Effector CD8-positive, alpha-beta T cell (primary cell): ENCODE measurements around the gene KDM6B.
A peak's percentile ranks its signal among the peaks of the same experiment; 100 is the strongest.
"Not testable (repeated sequence)": the region's sequence is repeated elsewhere in the genome, so short reads cannot be mapped to it uniquely, and the experiment has no call there.

Source experiments
- DNase-seq: peaks from one replicate; lab custom pipeline; 2025; lab: John Stamatoyannopoulos, UW

KDM6B gene

DNA sequence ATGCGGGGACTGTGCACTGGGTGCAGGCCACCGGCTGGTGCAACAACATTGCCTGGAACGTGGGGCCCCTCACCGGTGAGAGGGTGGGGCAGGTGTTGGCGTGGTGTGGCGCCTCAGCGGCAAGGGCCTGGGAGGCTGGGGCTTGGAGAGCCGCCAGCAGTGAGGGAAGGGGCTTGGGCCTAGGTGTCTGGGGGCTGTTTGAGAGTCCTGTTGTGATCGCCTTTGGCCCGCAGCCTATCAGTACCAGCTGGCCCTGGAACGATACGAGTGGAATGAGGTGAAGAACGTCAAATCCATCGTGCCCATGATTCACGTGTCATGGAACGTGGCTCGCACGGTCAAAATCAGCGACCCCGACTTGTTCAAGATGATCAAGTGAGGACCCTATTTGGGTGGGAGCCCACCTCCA is 18.2 kb downstream of the KDM6B start:
- DNase-seq, result no peak

- DNase-seq, result no peak
These were observed 19.1 kb downstream of the KDM6B start for GRCh38 chr17:7852919-7853690.

- no peak for DNase-seq
These were observed 19.6 kb downstream of the KDM6B start for GRCh38 chr17:7853691-7854038.

- no peak for DNase-seq
These were observed 20.2 kb downstream of the KDM6B start for GRCh38 chr17:7854078-7854777.

GRCh38 chr17:7854851-7855659 is 21.0 kb downstream of the KDM6B start, which contains the start of gene TMEM88:
Gene TMEM88, plus strand, starts transcription at chr17:7855066. Its CDS starts 9 bp downstream, at chr17:7855075.
- DNase-seq, result no peak

DNA sequence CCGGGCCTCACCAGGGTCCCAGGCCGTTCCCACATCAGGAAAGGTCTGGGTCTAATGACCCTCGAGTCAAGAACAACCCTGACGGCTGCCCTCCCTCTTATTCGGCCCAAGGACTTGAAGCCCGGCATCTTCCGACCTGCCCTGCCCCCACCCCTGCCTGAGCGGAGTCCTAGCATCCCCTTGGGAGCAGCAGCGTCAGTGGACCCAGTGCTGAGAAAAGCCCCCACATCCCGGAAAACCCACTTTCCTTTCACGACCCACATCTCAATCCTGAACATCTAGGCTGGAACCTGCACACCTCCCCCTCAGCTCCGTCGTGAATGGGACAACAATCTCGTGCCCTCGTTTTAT is 21.6 kb downstream of the KDM6B start:
- no peak for DNase-seq

- DNase-seq, result no peak
These were observed 22.2 kb downstream of the KDM6B start for GRCh38 chr17:7856011-7856810.

DNA sequence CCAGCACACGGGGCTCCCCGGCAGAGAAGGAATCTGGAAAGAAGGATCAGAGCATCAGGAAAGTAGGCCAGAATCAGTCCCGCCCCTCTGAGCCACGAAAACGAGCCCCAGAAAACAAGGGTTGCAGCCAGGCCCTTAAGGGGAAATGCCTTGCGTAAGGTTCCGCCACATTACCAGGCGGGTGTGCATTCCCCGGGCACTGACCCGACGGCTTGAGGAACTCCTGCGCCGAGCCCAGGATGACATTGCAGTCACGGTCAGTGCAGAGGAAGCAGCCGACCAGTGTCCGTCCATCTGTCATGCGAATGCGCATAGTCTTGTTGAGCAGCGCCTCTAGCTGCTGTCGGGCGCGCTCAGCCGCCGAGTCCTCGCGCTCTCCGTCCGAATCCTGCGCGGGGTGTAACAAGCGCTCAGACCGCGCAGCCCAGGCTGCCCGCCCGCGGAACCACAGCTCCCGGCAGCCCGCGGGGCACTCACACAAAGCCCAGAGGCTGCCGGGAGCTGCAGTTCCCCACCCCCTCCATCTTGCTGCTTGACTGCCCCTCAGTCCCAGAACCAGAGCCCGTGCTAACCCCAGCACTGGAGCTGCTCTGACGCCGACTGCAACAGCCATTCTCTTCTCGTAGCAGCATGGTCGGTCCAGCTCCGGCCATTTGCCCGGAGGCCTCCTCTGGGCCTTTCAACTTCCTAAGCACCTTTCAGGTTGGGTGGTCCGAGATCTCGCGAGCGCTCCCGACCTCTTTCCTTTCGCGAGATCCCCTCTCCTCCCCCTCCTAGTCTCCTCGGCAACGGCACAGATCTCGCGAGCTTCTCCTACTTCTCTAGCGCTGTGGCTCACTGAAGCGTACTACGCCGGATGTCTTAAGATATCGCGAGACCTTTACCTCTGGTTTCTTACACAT is 23.0 kb downstream of the KDM6B start, which contains the start of gene NAA38:
NAA38 (minus strand) TSS at position 749 of the 902 bp plus-strand sequence; CDS start at position 653, 96 bp downstream.
- peak; percentile 90 for DNase-seq

DNA sequence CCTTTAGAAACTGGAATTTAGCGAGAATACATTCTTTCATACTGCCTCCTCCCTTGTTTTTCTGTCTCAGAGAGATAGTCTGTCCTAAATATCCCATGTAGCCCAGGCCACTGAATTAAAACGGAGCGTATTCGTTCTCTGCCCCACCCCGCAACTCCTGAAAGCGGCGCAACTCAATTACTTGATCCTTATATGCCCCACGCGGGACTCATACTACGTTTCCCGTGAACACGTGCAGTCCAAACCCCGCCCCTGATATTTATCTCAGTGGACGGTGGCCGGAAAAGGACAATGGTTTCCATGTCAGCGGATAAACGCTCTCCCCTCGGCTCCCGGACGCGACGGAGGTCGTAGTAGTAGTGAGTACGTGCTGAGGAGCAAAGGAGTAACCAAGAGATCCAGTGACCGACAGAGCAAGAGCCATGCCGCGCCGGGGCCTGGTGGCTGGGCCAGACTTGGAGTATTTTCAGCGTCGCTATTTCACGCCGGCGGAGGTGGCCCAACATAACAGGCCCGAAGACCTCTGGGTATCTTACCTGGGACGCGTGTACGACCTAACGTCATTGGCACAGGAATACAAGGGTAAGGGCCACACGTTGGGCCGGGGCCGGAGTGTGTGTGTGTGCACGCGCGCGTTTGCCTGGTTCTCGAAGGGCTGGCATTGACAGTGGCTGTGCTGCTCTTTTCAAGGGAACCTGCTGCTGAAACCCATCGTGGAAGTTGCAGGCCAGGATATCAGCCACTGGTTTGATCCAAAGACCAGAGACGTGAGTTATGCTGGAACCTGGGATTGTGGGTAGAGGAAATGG is 23.9 kb downstream of the KDM6B start, which contains the start of gene CYB5D1:
CYB5D1 (plus strand) TSS at position 291 of the 809 bp plus-strand sequence; CDS start at position 423, 132 bp downstream.
- DNase-seq, result peak; percentile 80

DNA sequence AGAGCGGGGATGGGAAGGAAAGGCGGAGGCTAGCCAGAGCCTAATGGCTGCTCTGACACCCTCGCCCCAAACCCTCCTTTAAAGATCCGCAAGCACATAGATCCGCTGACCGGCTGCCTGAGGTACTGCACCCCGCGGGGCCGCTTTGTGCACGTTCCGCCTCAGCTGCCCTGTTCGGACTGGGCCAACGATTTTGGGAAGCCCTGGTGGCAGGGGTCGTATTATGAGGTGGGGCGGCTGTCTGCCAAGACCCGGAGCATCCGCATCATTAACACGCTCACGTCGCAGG is 24.4 kb downstream of the KDM6B start:
- DNase-seq, result no peak

- DNase-seq, result no peak
These were observed 25.0 kb downstream of the KDM6B start for GRCh38 chr17:7859028-7859427.

DNA sequence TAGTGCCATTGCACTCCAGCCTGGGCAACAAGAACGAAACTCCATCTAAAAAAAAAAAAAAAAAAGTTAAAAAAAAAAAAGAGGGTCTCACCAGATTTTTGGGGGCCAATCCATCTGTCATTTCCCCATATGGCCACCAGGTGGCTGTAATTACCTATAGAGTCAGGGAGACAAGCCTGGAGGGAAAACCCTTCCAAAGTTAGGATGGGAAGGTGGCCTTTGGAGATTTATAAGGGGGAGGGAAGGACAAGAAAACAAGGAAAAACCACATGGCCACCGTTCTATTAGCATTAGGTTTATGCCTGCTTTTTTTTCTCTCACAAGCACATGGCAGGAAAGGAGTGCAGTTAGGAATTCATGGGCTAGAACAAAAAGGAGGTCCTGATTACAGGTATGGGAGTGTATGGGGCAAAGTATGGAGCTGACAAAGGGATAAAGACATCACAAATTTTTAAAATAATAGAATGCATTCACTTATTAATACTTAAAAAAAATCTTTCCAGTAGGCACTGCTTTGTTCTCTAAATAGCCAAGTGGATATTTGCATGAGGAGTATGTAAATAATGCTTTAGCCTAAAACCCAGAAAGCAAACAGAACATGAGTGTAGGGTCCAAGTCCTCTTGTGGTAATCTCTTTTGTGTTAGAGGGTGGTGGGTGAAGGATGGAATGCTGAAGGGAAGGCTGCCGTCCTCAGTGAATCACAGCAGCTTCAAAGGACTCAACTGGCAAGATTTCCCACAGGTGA is 28.8 kb downstream of the KDM6B start:
- peak; percentile 67 for DNase-seq

- DNase-seq, result not testable (repeated sequence)
These were observed 30.4 kb downstream of the KDM6B start for GRCh38 chr17:7864384-7864783.

GRCh38 chr17:7864995-7865650 is 31.1 kb downstream of the KDM6B start:
- no peak for DNase-seq

GRCh38 chr17:7867881-7868329 is 33.9 kb downstream of the KDM6B start:
- DNase-seq, result no peak

DNA sequence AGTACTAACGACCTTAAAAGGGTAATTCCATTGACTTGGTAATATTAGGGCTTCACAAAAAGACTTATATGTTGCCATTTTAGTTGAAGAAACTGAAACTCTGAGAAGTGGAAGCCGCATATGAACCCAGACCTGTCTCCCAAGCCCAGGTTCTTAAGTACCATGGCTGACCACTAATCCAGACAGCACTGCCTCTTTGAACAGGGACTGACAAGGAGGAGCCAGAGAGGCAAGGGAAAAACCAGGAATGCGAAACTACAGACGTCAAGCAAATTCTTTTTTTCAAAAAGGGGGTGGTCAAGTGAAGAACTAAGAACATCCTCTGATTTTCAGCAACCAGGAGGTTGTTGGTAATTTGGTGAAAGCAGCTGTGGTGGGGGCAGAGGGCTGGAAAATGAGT is 39.0 kb downstream of the KDM6B start:
- DNase-seq, result no peak

- no peak for DNase-seq
These were observed 41.9 kb downstream of the KDM6B start for GRCh38 chr17:7875804-7876370.

DNA sequence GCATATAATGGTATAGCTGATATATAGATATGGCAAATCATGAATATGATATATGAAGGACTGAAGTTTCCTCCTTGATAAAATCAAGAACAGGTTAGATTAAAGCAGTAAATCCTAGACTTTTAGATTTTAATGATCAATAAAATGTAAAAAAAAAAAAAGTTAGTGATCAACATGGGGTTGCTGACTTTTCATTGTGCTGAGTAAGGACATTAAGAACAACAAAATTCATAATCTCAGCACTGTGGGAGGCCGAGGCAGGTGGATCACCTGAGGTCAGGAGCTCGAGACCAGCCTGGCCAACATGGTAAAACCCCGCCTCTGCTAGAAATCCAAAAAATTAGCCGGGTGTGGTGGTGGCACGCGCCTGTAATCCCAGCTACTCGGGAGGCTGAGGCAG is 44.2 kb downstream of the KDM6B start:
- DNase-seq, result no peak
